DOHH2 (cell line): Measurements from ENCODE around the gene H2AZ2.

Experiments
- CTCF ChIP-seq: fragments of 200-600 bp; sonication (generic); IDR thresholded peaks from one replicate; pipeline ENCODE4 v1.5.1; 2014; ENCODE audit warnings: antibody characterized with exemption, mild to moderate bottlenecking, low read depth, low read length; ENCODE audit not compliant: poor library complexity, severe bottlenecking
- EZH2phosphoT487 ChIP-seq: fragments of 200-600 bp; sonication (generic); IDR thresholded peaks from 2 replicates; pipeline ENCODE4 v1.6.1; 2017; ENCODE audit warnings: borderline replicate concordance, mild to moderate bottlenecking, antibody characterized with exemption, low read length, moderate library complexity, mixed read lengths

GRCh38 chr7:44853391-44853790 lies 5.5 kb upstream of the H2AZ2 start:
- TF ChIP-seq CTCF: no peak
- TF ChIP-seq EZH2phosphoT487: no peak
